Measurements from ENCODE around the gene USP37.

USP37 gene

GRCh38 chr2:218474527-218474926 lies 93.6 kb downstream of the USP37 start:
- no peak for DNase-seq

GRCh38 chr2:218472988-218473387 lies 95.2 kb downstream of the USP37 start:
- DNase-seq: no peak

DNA sequence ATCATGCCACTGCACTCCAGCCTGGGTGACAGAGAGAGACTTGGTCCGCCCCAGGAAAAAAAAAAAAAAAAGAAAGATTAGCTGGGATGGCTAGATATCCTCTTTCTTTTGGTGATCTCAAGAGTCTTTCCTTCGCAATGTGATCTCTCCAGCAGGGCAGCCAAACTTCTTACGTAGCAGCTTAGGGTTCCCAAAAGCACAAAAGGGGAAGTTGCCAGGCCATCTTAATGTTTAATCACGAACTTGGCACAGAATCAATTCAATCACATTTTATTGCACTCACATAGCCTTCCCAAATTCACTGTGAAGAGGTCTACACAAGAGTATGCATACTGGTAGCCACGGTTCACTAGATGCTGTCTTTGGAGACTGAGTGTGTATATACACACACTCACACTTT lies 96.2 kb downstream of the USP37 start:
- DNase-seq: no peak

- no peak for DNase-seq
These were observed 97.1 kb downstream of the USP37 start for GRCh38 chr2:218471036-218471435.

- no peak for DNase-seq
These were observed 97.7 kb downstream of the USP37 start for GRCh38 chr2:218470448-218470847.

- DNase-seq: peak; percentile 67
These were observed 102.0 kb downstream of the USP37 start for GRCh38 chr2:218465987-218466633.

DNA sequence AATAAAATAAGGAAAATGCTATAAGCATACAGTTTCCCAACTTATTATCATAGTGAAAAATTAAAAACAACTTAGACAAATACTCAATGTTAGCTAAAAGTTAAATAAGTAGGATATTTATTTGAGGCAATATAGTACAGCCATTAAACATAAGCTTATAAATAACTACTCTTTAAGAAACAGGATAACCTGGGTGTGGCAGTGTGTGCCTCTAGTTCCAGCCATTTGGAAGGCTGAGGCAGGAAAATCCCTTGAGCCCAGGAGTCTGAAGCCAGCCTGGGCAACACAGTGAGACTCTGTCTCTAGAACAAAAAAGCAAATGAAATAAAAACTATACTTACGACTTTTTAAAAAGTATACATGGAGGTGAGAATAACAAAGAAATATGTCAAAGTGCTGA lies 109.6 kb downstream of the USP37 start:
- DNase-seq: no peak

DNA sequence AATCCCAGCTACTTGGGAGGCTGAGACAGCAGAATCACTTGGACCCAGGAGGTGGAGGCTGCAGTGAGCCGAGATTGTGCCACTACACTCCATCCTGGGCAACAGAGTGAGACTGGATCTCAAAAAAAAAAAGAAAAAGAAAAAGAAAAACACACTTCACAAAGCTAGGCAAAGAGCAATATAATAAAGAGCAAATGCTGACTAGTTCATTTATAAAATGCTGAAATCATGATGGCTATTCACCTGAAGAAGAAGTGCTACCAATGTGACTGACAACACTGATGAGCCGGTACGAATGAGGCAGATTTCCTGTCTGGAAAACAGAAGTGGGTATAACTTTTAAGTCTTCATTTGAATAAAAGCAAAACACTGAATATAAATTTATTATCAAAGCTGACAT lies 111.3 kb downstream of the USP37 start:
- DNase-seq: no peak

GRCh38 chr2:218452079-218452478 lies 116.1 kb downstream of the USP37 start:
- DNase-seq: no peak

DNA sequence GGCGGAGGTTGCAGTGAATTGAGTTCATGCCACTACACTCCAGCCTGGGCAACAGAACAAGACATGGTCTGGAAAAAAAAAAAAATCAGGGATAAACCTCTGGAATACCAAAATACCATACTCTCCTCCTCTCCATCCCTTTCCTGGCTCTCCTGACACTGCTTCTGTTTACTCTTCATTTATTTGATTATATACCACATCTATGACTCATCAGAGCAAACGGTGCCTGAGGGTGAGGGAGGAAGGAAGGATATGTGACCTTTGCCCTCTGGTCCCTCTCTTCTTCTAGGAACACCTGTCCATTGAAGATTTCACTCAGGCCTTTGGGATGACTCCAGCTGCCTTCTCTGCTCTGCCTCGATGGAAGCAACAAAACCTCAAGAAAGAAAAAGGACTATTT lies 119.2 kb downstream of the USP37 start:
- DNase-seq: no peak

- DNase-seq: no peak
These were observed 121.1 kb downstream of the USP37 start for GRCh38 chr2:218447072-218447471.

DNA sequence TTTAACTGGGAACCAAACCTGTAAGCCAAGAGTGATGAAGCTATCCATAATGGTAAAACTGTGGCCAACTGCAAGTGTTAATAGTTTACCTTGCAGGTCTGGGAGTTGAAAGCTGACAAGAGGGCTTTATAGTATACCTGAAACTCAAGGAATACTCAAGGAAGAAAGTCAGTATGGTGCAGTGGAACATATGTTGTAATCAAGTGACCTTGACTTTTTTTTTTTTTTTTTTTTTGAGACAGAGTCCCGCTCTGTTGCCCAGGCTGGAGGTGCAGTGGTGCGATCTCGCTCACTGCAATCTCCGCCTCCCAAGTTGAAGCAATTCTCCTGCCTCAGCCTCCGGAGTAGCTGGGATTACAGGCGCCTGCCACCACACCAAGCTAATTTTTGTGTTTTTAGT lies 121.6 kb downstream of the USP37 start:
- no peak for DNase-seq

GRCh38 chr2:218445602-218446001 lies 122.5 kb downstream of the USP37 start:
- DNase-seq: no peak

GRCh38 chr2:218444692-218445357 lies 123.3 kb downstream of the USP37 start:
- no peak for DNase-seq

DNA sequence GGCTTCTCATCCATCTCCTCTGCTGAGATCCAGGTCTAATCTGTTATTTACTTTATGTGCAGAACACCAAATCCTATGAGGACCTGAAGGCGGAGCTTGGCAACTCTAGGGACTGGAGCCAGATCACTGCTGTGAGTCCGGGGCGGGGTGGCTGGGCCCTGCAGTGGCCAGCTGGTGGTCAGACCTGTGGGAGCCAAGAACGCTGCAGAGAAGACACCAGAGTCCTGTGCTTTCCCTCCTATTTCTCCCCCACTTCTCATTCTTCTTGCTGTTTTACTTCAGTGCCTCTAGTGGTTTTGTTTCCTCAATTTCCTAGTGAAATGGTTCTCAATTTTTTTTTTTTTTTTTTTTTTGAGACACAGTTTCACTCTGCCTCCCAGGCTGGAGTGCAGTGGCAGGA lies 129.6 kb downstream of the USP37 start:
- no peak for DNase-seq

DNA sequence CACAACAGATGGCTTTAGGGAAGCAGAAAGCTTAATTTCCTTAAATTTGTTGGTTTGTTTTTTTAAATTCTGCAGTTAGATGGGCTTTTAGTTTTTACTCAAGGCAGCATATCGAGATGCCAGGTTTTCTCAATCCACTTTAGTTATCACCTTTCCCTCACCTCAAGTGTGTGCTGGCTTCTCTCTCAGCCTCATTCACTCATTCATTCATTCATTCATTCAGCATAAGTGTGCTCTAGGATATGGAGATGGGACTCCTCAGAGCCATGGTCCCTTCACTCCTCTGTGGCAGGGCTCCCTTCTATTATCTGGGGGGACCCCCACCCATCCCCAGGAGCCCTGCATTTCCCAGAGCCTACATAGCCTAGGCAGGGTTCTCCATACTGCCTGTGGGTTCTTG lies 130.2 kb downstream of the USP37 start:
- DNase-seq: no peak

- DNase-seq: no peak
These were observed 131.2 kb downstream of the USP37 start for GRCh38 chr2:218436992-218437391.

DNA sequence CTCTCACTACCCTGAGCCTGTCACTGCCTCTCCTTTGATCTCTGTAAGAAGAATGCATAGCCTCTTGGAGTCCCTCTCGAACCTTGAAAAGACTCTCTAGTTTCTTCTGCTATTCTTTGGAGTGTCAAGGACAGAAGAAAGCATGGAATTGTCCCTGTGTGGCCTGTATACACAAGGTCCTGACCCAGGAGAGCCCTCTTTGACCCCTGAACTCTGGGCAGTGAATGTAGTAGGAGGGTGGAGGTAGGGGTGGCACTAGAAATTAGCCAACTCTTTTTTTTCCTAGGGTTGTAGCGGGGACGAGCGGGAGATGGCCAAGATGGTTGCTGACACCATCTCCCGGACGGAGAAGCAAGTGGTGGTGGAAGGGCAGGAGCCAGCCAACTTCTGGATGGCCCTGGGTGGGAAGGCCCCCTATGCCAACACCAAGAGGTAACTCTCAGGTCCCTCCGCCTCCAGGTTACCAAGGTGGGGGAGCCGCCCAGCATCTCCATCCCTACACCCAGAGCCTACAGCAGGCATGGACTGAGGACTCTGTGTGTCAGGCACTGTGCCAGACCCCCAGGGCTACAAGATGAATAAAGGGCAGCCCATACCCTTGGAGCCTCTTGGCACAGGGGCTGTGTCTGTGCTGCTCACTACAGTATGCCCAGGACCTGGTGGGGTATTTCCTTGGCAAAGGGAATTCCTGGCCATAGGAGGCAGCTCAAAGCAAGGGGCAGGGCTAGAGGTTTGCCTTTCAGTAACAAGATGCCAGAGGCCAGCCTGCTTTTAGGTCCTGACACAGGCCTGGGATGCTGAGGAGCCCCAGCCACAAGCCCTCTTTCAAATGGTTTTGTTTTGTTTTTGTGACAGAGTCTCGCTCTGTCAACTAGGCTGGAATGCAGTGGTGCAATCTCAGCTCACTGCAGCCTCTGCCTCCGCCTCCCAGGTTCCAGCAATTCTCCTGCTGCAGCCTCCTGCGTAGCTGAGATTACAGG lies 132.9 kb downstream of the USP37 start:
- DNase-seq: no peak

GRCh38 chr2:218434456-218434855 lies 133.7 kb downstream of the USP37 start:
- DNase-seq: no peak

- no peak for DNase-seq
These were observed 135.3 kb downstream of the USP37 start for GRCh38 chr2:218432676-218433365.

DNA sequence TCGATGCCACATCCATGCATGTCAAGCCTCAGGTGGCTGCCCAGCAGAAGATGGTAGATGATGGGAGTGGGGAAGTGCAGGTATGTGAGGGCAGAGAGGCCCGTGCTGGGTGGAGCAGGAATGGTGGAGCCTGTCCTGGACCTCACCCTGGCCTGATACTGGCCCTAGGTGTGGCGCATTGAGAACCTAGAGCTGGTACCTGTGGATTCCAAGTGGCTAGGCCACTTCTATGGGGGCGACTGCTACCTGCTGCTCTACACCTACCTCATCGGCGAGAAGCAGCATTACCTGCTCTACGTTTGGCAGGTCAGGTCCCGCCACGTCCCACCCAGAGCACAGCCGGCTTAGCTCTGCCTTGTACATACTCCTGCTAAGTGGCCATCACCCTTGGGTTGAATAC lies 136.3 kb downstream of the USP37 start:
- DNase-seq: no peak

DNA sequence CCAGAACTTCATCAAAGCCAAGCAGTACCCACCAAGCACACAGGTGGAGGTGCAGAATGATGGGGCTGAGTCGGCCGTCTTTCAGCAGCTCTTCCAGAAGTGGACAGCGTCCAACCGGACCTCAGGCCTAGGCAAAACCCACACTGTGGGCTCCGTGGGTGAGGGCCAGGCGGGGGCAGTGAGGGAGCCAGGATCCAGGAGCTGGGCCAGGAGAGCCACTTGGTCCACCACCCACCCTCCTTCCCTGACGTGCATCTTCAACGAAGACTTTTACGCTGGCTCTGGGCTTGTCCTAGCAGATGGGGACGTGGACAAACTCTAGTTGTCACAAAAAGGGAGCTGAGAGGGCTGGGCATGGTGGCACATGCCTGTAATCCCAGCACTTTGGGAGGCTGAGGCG lies 137.4 kb downstream of the USP37 start:
- no peak for DNase-seq
